DOHH2 (cell line): Measurements from ENCODE around the gene PPP6R3.

Experiments used
- H3F3A ChIP-seq: fragments of 200-600 bp; sonication (generic), shearing (Covaris generic); 2 replicates; pipeline ENCODE4 v1.6.0; 2016; ENCODE audit warnings: antibody characterized with exemption, mild to moderate bottlenecking; ENCODE audit not compliant: control insufficient read depth, insufficient read depth
- H3K27ac ChIP-seq: fragments of 200-600 bp; sonication (generic); 2 replicates; pipeline ENCODE4 v1.5.1; 2014; ENCODE audit warnings: low read depth, mild to moderate bottlenecking, low read length, moderate library complexity
- H3K27me3 ChIP-seq: fragments of 200-600 bp; sonication (generic); 2 replicates; pipeline ENCODE4 v1.6.1; 2014; ENCODE audit warnings: mild to moderate bottlenecking, low read length, mixed read lengths; ENCODE audit not compliant: control insufficient read depth
- H3K36me3 ChIP-seq: fragments of 200-600 bp; sonication (generic); 2 replicates; pipeline ENCODE4 v1.6.1; 2014; ENCODE audit warnings: mild to moderate bottlenecking, low read length, moderate library complexity, mixed read lengths; ENCODE audit not compliant: control insufficient read depth
- H3K4me1 ChIP-seq: fragments of 200-600 bp; sonication (generic); 2 replicates; pipeline ENCODE4 v1.6.1; 2014; ENCODE audit warnings: mild to moderate bottlenecking, low read length, mixed read lengths; ENCODE audit not compliant: control insufficient read depth
- H3K4me2 ChIP-seq: fragments of 200-600 bp; sonication (generic); 2 replicates; pipeline ENCODE4 v1.6.0; 2014; ENCODE audit warnings: mild to moderate bottlenecking, low read length, moderate library complexity
- H3K4me3 ChIP-seq: fragments of 200-600 bp; sonication (generic); 2 replicates; pipeline ENCODE4 v1.5.1; 2014; ENCODE audit warnings: mild to moderate bottlenecking, low read length, mixed read lengths
- H3K79me2 ChIP-seq: fragments of 200-600 bp; sonication (generic); 2 replicates; pipeline ENCODE4 v1.6.1; 2014; ENCODE audit warnings: mild to moderate bottlenecking, low read length, mixed read lengths; ENCODE audit not compliant: control insufficient read depth
- H3K9me2 ChIP-seq: fragments of 200-600 bp; sonication (generic); replicated peaks from 2 replicates; pipeline ENCODE4 v1.6.1; 2014; ENCODE audit warnings: mild to moderate bottlenecking, low read length, mixed read lengths; ENCODE audit not compliant: control insufficient read depth
- H3K9me3 ChIP-seq: fragments of 200-600 bp; sonication (generic); 2 replicates; pipeline ENCODE4 v1.6.1; 2014; ENCODE audit warnings: antibody characterized with exemption, low read length, mixed read lengths; ENCODE audit not compliant: control insufficient read depth, insufficient read depth
- H4K20me1 ChIP-seq: fragments of 200-600 bp; sonication (generic); 2 replicates; pipeline ENCODE4 v1.6.0; 2014; ENCODE audit warnings: low read depth, mild to moderate bottlenecking, antibody characterized with exemption, low read length, moderate library complexity; ENCODE audit not compliant: control insufficient read depth, insufficient read depth
- EZH2phosphoT487 ChIP-seq: fragments of 200-600 bp; sonication (generic); IDR thresholded peaks from 2 replicates; pipeline ENCODE4 v1.6.1; 2017; ENCODE audit warnings: borderline replicate concordance, mild to moderate bottlenecking, antibody characterized with exemption, low read length, moderate library complexity, mixed read lengths
- TF ChIP-seq, protein P1 (sequence below): fragments of 200-600 bp; sonication (generic); IDR thresholded peaks from one replicate; pipeline ENCODE4 v1.5.1; 2014; ENCODE audit warnings: antibody characterized with exemption, mild to moderate bottlenecking, low read depth, low read length; ENCODE audit not compliant: poor library complexity, severe bottlenecking

Gene PPP6R3

DNA sequence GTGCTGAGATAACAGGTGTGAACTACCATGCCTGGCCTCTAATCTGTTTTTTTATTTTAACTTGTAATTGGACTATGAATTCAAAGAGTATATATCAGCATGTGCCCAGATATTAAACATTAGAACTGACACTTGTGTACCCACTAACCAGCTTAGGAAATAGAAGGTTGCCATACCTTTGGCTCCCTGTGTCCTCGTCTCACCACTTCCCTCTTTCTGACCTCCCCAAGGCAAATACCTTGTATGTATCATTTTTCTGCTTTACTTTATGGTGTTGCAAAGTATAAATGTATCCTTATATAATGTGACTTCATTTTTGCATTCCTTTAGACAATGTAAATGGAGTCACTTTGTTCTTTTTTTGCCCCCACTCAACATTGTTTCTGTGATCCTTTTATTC, 9.1 kb downstream of the PPP6R3 start:
- Histone ChIP-seq H3K36me3 (peaks cover 79% of the 10 kb centered on the region), H4K20me1 (peaks cover 47% of the 10 kb centered on the region)

DNA sequence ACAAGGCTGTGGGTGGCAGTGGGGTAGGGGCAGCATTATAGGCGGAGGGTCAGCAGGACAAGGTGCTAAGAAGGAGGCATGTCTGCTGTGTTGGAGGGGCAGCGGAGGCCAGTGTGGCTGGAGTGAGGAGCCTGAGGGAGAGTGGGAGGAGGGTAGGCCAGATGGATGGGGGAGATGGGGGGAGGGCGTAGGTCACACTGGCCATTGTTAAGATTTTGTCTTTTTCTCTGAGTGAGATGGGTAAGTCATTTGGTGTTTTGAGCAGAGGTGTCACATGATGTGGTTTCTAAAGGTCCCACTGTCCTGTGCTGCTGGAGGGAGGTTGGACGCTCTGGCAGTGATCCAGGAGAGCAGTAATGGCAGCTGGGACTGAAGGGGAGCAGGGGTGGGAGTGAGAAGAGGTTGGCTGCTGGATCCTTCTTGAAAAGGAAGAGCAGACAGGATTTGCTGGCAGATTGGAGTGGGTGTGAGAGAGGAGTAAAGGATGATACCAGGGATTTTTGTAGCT, 9.8 kb downstream of the PPP6R3 start:
- peaks cover 50% of the 10 kb centered on the region for H3K4me1 ChIP-seq
- peaks cover 75% of the 10 kb centered on the region for H3K36me3 ChIP-seq
- no peak overlapping the region for H3K4me2 ChIP-seq
- H3K9me3 ChIP-seq, result no peaks in the 10 kb centered on the region
- H3K27ac ChIP-seq, result no peak overlapping the region
- no peak overlapping the region for H3K4me3 ChIP-seq
- H3F3A ChIP-seq, result peaks cover 3% of the 10 kb centered on the region; the same call in 1 of the 2 replicates
- no peaks in the 10 kb centered on the region for H3K27me3 ChIP-seq
- H3K9me2 ChIP-seq, result no peaks in the 10 kb centered on the region
- no peak for TF ChIP-seq EZH2phosphoT487
- TF ChIP-seq, protein P1, sequence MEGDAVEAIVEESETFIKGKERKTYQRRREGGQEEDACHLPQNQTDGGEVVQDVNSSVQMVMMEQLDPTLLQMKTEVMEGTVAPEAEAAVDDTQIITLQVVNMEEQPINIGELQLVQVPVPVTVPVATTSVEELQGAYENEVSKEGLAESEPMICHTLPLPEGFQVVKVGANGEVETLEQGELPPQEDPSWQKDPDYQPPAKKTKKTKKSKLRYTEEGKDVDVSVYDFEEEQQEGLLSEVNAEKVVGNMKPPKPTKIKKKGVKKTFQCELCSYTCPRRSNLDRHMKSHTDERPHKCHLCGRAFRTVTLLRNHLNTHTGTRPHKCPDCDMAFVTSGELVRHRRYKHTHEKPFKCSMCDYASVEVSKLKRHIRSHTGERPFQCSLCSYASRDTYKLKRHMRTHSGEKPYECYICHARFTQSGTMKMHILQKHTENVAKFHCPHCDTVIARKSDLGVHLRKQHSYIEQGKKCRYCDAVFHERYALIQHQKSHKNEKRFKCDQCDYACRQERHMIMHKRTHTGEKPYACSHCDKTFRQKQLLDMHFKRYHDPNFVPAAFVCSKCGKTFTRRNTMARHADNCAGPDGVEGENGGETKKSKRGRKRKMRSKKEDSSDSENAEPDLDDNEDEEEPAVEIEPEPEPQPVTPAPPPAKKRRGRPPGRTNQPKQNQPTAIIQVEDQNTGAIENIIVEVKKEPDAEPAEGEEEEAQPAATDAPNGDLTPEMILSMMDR, result no peak
- H3K79me2 ChIP-seq, result peaks cover 100% of the 10 kb centered on the region
- H4K20me1 ChIP-seq, result peaks cover 41% of the 10 kb centered on the region

More for the DNA sequence above, 9.1 kb downstream of the PPP6R3 start:
- Histone ChIP-seq H3K79me2 (peaks cover 100% of the 10 kb centered on the region), H3F3A (peaks cover 3% of the 10 kb centered on the region; the same call in 1 of the 2 replicates), H3K27ac (no peak overlapping the region), H3K9me3 (no peaks in the 10 kb centered on the region), H3K4me3 (no peak overlapping the region), H3K4me1 (peaks cover 56% of the 10 kb centered on the region), H3K27me3 (no peaks in the 10 kb centered on the region), H3K9me2 (no peaks in the 10 kb centered on the region), H3K4me2 (no peak overlapping the region)
- TF ChIP-seq EZH2phosphoT487, result no peak
- TF ChIP-seq, protein P1, result no peak

DNA sequence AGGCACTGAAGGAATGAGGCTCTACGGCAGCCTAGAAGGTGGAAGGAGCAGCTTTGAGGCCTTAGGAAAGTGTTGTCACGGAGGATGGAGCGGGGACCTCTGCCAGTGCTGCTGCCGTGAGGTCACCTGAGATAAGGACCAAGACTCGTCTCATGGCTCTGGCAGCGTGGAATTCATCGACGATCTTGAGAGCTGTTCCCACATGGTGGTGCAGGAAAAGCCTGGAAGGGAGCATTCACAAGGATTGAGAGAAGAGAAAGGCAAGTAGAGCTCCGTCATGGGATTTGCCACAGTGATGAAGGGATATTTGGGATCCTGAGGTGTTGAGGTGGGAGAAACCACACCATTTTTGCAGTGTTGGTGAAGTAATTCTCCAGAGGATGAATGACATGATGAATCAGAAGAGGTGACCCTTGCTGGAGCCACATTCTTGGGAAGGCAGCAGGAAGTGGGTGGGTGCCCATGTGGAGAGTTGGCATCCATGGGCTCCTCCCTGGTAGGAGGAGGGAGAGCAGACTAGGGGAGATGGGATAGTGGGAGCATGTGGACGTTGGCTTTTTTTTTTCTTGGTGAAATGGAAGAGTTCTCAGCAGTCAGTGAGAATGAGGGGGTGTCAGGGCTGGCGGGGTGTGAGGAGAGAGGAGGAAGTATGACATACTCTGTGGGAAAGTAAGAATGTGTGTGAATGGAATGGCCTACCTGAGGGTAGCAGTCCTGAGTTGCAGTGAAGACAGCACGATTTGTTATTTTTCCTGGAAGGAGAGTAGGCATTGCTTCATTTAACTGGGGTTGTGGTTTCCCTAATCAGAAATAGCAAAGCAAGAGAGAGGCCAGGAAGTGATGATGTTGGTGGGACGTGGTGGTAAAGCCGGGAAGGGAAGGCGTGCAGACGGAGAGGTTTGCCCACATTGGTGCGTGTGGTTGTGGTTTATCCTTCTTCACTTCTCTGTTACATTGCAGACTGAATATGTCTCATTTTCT, 11.1 kb downstream of the PPP6R3 start:
- TF ChIP-seq, protein P1, result no peak
- no peak for TF ChIP-seq EZH2phosphoT487
- peaks cover 34% of the 10 kb centered on the region for H4K20me1 ChIP-seq
- H3K9me2 ChIP-seq, result no peaks in the 10 kb centered on the region
- H3K79me2 ChIP-seq, result peaks cover 96% of the 10 kb centered on the region
- H3K4me3 ChIP-seq, result no peak overlapping the region
- H3K4me2 ChIP-seq, result no peak overlapping the region
- peaks cover 67% of the 10 kb centered on the region for H3K36me3 ChIP-seq
- H3K9me3 ChIP-seq, result no peaks in the 10 kb centered on the region
- no peaks in the 10 kb centered on the region for H3K27me3 ChIP-seq
- peaks cover 3% of the 10 kb centered on the region; the same call in 1 of the 2 replicates for H3F3A ChIP-seq
- H3K27ac ChIP-seq, result no peak overlapping the region
- peaks cover 40% of the 10 kb centered on the region for H3K4me1 ChIP-seq
